GM19468 (cell line): ENCODE data around the gene MRTFB.

Source experiments
- ATAC-seq: cut with Tn5 transposase; IDR thresholded peaks from one replicate; pipeline ENCODE4 v1.9.1; 2021; ENCODE audit warnings: mild to moderate bottlenecking, moderate library complexity, moderate number of reproducible peaks; ENCODE audit not compliant: unreplicated experiment; ENCODE audit errors: extremely low read depth

The MRTFB gene

DNA sequence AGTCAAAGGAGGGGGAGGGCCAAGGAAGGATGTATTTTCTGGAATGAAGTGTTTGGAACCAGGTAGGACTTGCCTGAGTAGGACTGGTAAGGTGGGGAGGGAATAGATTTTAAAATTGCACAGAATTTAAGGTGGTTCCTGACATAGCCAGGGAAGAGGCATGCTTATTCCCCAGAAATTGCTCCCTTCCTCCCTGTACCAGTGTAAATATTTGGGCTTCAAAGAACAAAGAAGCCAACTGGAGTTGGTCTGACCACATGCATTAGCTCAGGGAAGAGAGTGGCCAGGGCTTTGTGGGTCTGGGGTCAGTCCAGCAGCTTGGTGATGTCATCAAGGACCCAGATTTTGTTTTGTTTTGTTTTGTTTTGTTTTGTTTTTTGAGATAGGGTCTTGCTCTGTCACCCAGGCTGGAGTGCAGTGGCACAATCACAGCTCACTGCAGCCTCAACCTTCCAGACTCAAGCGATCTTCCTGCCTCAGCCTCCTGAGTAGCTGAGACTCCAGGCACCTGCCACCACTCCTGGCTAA is 9.3 kb upstream of the MRTFB start:
- ATAC-seq: no peak

DNA sequence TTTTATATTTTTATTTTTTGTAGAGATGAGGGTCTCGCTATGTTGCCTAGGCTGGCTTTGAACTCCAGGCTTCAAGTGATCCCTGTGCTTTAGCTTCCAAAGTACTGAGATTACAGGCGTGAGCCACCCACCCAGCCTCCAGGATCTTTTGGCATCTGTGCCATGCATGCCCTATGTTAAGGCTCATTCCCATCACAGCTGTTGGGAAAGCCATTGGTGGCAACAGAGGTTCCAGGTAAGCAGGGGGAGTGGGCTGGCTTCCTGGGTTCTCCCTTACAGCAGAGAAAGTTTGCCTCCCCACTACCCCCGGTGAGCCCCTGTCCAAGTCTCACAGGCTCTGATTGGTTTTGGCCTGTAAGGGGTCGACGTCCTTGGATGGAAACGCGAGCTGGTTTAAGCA is 8.9 kb upstream of the MRTFB start:
- no peak for ATAC-seq

DNA sequence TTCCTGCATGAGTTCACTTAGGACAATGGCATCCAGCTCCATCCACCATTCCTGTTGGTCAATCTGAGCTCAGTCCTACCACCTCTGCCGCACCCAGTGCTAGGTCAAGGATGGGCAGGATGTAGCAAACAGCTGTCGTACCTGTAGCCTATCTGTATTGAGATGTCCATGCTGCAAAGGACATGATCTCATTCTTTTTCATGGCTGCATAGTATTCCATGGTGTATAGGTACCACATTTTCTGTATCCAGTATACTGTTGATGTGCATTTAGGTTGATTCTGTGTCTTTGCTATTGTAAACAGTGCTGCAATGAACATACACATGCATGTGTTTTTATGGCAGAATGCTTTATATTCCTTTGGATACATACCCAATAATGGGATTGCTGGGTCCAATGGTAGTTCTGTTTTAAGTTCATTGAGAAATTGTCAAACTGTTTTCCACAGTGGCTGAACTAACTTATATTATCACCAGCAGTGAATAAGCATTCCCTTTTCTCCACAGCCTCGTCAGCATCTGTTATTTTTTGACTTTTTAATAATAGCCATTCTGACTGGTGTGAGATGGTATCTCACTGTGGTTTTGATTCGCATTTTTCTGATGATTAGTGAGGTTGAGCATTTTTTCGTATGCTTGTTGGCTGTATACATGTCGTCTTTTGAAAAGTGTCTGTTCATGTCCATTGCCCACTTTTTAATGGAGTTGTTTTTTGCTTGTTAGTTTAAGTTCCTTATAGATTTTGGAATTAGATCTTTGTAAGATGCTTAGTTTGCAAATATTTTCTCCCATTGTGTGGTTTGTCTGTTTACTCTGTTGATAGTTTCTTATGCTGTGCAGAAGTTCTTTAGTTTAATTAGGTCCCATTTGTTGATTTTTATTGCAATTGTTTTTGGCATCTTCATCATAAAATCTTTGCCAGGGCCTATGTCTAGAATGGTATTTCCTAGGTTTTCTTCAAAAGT is 7.2 kb upstream of the MRTFB start:
- no peak for ATAC-seq

DNA sequence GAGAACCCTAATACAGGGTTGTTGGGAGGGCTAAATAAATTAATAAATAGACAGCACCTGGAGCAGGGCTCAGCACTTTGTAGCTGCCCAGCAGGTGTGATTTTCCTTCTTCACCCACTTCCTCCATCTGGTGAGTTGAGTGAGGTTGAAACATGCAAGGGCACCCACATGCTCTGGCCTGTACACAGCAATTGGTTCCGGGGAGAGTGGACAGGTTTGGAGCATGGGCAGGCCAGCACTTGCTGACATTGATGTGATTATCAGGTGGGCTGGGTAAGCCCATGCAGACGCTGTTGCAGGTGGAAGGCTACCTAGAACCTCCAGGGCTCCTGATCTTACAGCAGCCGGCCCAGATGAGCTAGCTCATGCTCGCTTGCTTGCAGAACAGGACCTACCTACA is 1.3 kb upstream of the MRTFB start:
- no peak for ATAC-seq

DNA sequence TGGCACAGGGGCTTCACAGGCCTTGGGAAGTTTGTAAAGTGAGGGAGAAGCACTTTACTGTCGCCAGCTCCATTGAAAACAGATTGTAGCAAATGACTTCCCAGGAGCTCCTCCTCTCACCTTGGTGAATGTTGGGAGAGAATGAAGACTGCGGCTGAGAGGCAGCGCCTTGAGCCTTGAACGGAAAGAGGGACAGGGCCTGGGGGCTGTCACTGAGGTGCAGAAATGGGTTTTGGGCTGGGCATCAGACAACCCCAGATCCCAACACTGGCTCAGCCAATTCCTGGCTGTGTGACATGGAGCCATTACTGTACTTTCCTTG is 603 bp upstream of the MRTFB start:
- no peak for ATAC-seq

DNA sequence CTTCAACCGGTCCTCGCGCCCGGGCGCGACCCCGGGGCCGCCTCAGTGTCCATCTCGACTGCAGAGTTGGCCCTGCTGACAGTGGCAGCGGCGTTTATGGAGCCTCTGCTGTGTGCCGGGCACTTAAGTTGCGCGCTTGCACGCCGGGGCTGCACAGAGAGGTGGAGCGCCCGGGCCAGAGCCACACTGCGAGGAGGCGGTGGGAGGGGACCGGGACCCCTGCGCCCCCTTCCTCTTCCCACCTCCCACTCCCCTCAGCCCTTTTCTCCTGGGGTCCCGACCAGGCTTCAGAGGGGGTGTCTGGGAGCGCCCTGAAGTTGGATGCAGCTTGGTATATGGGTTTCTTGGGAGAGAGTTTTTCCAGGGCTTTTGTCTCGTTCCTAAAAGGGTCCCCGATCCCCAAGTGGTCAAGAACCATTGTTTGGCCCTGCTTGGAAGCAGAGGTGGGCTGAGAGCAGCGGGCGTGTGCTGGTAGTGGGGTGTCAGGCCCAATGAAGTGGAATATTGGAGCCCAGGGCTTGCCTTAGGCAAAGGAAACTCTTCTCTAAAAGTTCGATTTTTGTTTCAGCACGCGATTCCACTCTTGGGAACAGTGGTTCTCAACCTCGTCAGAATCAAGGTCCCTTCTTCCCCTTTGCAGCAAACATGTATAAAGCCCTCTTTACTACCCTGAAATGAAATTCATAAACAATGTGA is 605 bp downstream of the MRTFB start:
- no peak for ATAC-seq

DNA sequence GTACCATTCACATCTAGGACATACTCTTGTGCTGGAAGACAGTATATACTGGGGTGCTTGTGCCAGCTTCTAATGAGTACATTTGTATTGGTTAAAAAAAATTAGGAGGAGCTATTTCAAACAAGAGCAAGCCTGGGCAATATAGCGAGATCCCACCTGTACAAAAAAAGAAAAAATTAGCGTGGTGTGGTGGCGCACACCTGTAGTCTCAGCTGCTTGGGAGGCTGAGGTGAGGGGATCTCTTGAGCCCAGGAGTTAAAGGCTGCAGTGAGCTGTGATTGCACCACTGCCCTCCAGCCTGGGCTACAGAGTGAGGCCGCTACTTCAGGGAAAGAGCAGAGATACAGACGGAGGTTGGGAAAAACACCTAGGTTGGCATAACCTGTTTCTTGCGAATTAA is 1.2 kb downstream of the MRTFB start:
- no peak for ATAC-seq

DNA sequence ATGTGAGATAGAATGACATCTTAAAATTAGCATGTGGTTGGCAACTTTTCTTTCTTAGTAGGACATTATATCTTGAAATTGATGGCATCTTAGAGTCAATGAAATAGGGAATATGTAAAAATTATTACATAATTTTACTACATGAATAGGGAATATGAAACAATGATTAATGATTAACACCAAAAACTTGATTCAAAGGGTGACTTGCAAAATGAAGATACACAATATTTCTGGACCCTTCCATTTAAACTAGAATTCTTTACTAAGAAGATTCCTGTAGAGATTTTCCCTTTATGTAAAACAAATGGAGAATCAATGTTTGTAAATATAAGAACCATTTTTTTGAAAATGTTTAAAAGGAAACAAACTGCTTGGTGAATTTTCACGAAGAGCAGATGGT is 3.4 kb downstream of the MRTFB start:
- no peak for ATAC-seq

DNA sequence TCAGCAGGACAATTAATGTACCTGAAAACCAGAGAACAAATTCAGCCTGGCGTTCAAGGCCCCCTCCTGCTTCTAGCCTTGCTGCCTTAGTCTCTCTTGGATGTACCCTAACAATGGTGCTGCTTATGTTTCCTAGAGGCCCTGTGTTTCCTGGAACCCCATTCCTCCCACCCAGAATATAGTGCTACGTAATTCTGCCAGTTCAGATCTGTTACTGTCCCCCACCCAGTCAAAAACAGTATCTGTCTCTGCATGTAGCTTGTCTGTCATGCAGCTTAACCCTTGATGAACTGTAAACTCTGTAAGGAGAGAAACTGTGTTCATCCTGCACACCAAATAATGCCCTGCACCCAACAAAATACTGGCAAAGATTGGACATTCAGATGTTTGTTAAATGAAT is 6.8 kb downstream of the MRTFB start:
- no peak for ATAC-seq

DNA sequence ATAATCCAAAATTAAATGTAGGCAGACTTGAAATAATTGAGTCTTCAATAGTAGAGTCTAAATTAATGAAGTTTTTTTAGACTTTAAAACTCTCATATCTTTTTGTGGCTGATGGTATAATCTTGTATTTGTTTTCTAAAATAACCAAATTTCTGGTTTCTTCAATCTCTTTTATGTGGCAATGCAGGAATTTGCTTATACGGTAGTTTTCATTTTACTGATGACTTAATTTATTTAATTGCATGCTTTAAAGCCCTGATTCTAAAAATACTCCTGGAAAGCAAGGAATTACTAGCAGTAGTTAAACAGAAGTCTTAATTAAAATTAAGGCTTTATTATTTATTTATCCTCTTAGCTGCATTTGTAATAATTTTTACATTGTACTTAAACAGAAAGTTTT is 15.4 kb downstream of the MRTFB start:
- no peak for ATAC-seq

DNA sequence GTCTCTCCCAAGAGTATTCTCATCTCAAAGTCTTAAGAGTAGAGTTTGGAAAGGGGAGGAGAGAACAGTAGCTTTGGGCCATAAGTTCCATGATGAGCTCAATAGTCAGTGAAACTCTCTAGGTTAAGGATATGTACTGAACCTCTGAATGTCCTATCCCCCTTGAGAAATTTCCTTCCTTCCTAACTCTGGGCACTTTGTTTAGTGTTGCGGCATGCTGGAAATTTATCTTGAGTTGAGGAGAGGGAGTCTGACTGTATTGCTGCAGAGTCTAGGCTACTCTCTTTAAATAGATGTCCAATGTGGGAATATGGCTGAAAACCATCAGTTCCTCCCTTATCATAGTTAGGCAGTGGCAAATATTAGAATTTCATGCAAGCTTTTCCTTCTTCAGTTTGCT is 16.1 kb downstream of the MRTFB start:
- no peak for ATAC-seq

DNA sequence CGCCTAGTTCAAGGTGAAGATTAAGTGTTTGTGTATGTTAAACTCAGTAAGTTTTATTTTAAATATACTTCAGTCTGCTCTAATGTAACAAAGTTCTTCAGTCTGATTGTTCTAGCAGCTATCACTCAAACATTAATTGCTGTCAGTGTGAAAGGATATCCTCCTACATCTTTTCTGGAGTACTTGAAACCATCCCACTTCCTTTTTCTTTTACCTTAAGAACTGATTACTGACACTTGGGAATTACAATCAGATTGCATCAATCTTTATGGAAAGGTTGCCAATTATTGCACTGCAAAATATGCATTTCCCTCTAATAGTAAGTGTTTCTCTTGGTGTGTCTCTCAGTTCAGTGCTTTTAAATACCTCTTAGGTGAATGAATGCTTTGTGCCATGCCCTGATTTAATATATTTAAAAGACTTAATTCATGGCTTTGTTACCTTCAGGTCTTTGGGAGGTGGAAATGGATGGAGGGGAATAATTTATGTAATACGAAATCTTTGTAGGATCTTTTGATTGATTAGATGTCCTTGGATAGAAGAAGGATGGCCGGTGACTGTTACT is 16.6 kb downstream of the MRTFB start:
- no peak for ATAC-seq

DNA sequence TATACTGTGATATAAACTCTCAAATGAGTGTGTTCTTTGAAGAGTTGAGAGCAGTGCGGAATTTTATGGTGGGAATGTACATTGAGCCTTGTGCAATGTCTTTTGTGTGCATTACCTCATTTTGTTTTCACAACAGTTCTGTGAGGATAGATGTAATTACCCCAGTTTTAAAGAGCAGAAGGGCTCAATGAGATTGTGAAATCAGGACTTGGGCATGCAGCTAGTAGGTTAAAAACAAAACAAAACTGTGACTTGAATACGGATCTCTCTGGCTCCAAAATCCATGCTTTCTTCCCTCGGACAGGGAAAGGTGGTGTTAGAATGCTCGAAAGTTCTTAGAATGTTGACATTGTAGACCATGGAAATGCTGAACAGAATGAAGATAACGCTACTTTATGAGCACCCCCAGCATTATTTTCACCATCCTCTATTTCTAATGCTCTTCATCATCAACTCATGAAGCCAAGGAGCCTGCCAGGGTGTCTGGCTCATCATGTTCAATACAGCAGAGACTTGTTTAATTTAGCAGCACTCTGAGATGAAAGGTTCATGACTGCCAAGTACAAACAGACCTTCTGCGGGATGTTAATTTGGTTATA is 17.1 kb downstream of the MRTFB start:
- ATAC-seq: no peak

DNA sequence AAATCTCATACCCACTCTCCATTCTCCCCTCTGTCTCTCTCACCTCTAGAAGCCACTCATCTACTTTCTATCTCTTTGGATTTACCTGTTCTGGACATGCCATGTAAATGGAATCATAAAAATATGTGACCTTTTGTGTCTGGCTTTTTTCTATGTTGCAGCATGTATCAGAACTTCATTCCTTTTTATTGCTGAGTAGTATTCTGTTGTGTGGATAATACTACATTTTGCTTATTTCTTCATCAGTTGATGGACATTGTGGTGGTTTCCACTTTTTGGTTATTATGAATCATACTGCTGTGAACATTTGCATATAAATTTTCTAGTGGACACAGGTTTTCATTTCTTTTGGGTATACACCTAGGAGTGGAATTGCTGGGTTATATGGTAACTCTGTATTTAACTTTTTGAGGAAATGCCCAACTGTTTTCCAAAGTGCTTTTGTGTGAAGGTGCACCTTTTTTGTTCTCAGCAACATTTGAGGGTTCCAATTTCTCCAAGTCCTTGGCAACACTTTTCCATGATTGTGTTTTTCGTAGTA is 18.2 kb downstream of the MRTFB start:
- no peak for ATAC-seq

DNA sequence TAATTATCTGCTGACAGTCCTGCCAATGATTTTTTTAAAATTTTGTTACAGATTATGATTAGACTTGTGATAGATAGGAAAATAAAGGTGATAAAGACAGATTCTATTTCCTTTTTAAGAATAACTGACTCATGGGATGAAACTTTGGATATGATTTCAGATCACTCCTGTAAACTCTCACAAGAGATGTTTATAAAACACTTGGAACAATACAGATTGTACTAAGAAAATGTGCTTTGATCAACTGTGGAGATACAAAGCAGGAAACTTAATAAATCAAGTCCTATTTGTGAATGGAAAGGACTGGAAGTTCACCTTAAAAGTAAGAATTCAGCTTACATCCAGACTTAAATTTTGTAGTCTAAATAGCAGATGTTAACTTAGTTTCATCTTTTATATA is 21.4 kb downstream of the MRTFB start:
- ATAC-seq: no peak

DNA sequence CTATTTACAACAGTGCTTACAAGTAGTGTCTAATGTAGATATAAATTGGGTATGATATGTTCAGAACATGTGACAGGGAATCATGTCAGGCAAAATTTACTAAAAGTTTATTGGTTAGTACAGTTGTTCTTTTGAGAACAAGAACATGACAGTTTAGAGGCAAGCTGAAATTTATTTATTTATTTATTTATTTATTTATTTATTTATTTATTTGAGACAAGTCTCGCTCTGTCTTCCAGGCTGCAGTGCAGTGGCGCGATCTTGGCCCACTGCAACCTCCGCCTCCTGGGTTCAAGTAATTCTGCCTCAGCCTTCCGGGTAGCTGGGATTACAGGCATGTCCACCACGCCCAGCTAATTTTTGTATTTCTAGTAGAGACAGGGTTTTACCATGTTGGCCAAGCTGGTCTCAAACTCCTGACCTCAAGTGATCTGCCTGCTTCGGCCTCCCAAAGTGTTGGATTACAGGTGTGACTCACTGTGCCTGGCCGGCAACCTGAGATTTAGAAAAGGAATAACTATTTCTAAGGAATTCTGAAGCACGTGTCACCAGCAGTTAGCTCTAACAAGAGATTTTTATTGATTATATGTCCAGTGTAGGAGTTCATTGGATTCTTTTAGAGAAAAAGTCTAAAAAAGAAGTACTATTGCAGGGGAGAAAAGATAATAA is 24.9 kb downstream of the MRTFB start:
- no peak for ATAC-seq

DNA sequence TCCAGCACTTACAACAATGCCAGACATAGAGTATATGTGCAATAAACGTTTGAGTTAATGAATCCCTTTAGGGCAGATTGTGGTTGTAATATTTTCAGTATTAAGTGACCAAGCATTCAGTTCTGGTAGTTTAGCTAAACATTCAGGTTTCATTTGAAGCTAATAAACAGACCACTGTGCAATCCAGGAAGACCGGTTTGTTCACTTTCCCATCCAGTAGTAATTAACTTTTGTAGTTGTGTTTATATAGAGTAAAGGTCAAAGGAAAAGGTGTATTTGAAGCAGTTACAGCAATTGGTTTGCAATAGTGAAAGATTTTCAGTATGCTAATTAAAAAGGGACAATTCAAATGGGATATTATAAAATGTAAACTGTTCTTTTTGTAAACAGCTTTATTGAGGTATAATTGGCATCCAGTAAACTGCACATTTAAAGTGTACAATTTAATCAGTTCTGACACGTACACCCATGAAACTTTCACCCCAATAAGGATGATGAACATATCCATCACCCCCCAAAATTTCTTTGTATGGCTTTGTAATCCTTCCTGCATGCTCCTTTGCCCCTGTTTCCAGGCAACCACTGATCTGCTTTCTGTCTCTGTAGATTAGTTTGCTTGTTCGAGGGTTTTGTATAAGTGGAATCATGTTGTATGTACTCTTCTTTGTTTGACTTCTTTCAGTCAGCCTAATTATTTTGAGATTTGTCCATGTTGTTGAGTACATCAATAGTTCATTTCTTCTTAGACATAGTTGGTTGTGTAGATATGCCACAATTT is 26.3 kb downstream of the MRTFB start:
- no peak for ATAC-seq

DNA sequence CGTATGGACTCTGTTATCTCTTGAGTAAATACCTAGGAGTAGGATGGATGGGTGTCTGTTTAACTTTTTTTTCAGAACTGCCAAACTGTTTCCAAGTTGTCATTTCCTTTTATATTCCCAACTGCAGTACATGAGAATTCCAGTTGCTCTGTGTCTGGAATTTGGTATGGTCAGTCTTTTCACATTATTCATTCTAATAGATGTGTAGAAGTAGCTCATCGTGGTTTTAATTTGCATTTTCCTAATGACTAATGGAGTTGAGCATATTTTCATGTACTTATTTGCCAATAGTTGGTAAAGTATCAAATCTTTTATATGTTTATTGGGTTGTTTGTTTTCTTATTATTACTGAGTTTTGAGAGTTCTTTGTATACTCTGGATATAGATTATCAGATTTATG is 27.0 kb downstream of the MRTFB start:
- ATAC-seq: no peak

DNA sequence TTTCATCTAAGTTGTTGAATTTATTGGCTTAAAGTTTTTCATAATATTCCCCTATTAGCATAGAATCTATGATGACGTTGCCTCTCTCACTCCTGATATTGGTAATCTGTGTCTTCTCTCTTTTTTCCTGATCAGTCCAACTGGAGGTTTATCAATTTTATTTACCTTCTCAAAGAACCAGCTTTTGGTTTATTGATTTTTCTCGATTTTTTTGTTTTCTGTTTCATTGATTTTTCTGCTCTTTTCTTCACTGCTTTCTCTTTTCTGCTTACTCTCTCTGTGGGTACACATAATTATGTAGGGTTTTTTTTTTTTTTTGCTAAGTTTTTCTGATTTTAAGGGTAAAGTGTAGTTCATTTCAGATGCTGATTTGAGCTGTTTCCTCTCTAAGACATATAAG is 29.7 kb downstream of the MRTFB start:
- ATAC-seq: no peak
